Spleen (tissue), 11 donors: Measurements from ENCODE around the gene SEC22C. TPM values are rescaled to one million over a fixed set of nuclear protein-coding genes. Genes with fewer than 3 reads are reported as not detected.
A peak's percentile ranks its signal among the peaks of the same experiment; 100 is the strongest.

Experiments
- DNase-seq: peaks from one replicate; pipeline ENCODE4 v3.0.0-alpha.2; 2020
- H3K27ac ChIP-seq, 8 donors: fragments of 200-600 bp; sonication (generic) in 7 of 8; 1 replicate in 4 of 8; 2 replicates in 4 of 8; pipeline versions ENCODE4 v1.5.0 to v1.8.0; 2016 to 2021; ENCODE audit warnings: inconsistent platforms in 4 of 8, mild to moderate bottlenecking in 4 of 8, moderate library complexity in 1 of 8
- H3K27me3 ChIP-seq, 7 donors: fragments of 200-600 bp; sonication (generic) in 6 of 7; replicated peaks in 1 of 7; 1 replicate in 4 of 7; 2 replicates in 3 of 7; pipeline versions ENCODE4 v1.5.0 to v1.8.0; 2016 to 2021; ENCODE audit warnings: inconsistent platforms in 3 of 7, mild to moderate bottlenecking in 1 of 7
- H3K36me3 ChIP-seq, 6 donors: fragments of 200-600 bp; sonication (generic) in 5 of 6; 1 replicate in 4 of 6; 2 replicates in 2 of 6; pipeline versions ENCODE4 v1.5.0 to v1.8.0; 2016 to 2021; ENCODE audit warnings: inconsistent platforms in 2 of 6
- H3K4me1 ChIP-seq, 6 donors: fragments of 200-600 bp; sonication (generic) in 5 of 6; 1 replicate in 3 of 6; 2 replicates in 3 of 6; pipeline versions ENCODE4 v1.5.0 to v1.8.0; 2016 to 2021; ENCODE audit warnings: inconsistent platforms in 3 of 6
- H3K4me3 ChIP-seq, 8 donors: fragments of 200-600 bp; sonication (generic) in 7 of 8; 1 replicate in 4 of 8; 2 replicates in 4 of 8; pipeline versions ENCODE4 v1.5.0 to v1.8.0; 2016 to 2021; ENCODE audit warnings: inconsistent platforms in 4 of 8, mild to moderate bottlenecking in 4 of 8, moderate library complexity in 2 of 8
- H3K9me3 ChIP-seq, 8 donors: fragments of 200-600 bp; sonication (generic) in 7 of 8; 1 replicate in 4 of 8; 2 replicates in 4 of 8; pipeline versions ENCODE4 v1.5.0 to v1.8.0; 2016 to 2021; ENCODE audit warnings: inconsistent platforms in 4 of 8
- POLR2A ChIP-seq, 3 donors: fragments of 450-650 bp; IDR thresholded peaks; one replicate each; pipeline ENCODE4 v1.5.1; 2017; ENCODE audit warnings: antibody characterized with exemption in 3 of 3, mild to moderate bottlenecking in 1 of 3
- POLR2AphosphoS5 ChIP-seq, 3 donors: sonication (generic); formaldehyde crosslinking; IDR thresholded peaks; one replicate each; pipeline ENCODE4 v1.5.1; 2017; ENCODE audit warnings: antibody characterized with exemption in 3 of 3
- WGBS, 5 donors: extraction: QIAGEN DNeasy Blood & Tissue Kit in 3 of 5; methylation state at CpG; one replicate each; pipeline versions ENCODE4 v1.1.5 to v1.1.7; 2013 to 2018; 5-methylcytosine and 5-hydroxymethylcytosine counted together
- intact Hi-C: fragments of 100-400 bp; cut with DNase I; formaldehyde crosslinking; loops from one replicate; pipeline ENCODE4 v1.15.0; 2023; ENCODE audit warnings: low total_unique reads
- polyA plus RNA-seq, 3 donors: library from polyadenylated mRNA; stranded (reverse); fragments of 200-250 nt; gene quantifications; one replicate each; pipeline ENCODE4 v1.2.1, GENCODE V29; 2013
- total RNA-seq, 7 donors: library from RNA; depleted of rRNA in 3 of 7; stranded (reverse); fragments of >200 nt in 3 of 7; fragmentation: NEBNext Ultra II Directional in 4 of 7; extraction: Animal tissue kit (Norgen Biotek cat#: 25700) in 4 of 7; gene quantifications; one replicate each; pipeline versions ENCODE4 v1.1.0 to v1.2.1, GENCODE V29; 2016 to 2021
- TF ChIP-seq, protein P1 (sequence below), 11 experiments: fragments of 200-600 bp in 7 of 11; fragments of 450-650 bp in 4 of 11; sonication (generic) in 4 of 11; IDR thresholded peaks in 8 of 11; conservative IDR thresholded peaks in 3 of 11; 1 replicate in 7 of 11; 2 replicates in 4 of 11; pipeline versions ENCODE4 v1.4.0 to v1.8.0; 2016 to 2021; ENCODE audit warnings: antibody characterized with exemption in 11 of 11, inconsistent platforms in 4 of 11, mild to moderate bottlenecking in 1 of 11
- donor health status: healthy with polysubstance abuse.
- donor health status: DM: no; HTN: no; CAD: no; lungs with moderate emphysema.
- donor health status: DM: no; HTN: no; CAD: no.
- donor health status: Bipolar disorder and iron deficiency.
- donor health status: healthy.
- donor health status: DM: no; HTN: no; CAD: no.
- donor health status: DM: yes; HTN: yes; CAD: no.

Gene SEC22C
- total and polyA plus RNA-seq, 10 donors: 13.5 to 58.2 (median 37.8) TPM

DNA sequence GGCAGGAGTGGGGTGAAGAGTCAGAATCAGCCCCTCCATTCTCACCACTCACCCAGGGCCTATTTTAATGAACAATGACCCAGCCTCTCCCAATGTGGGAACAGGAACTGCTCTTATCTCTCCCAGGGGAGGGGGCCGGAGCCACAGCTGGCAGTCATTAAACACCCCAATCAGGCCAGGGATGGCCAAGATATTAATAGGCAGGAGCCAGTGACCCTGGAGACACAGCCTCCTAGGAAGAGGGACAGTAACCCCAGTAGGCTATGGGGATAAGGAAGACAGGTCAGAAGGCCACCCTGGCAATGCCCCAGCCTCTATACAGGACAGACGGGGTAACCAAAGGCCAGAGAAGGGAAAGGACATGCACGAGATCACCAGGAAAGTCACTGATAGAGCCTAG, 40.7 kb downstream of the SEC22C start:
- WGBS, 5 donors: 58 to 65% (median 63%) methylated on average over 3 of the region's 3 CpGs
- intact Hi-C loops: no loop called here
- DNase-seq: no peak
- Histone ChIP-seq H3K9me3 (no peaks in the 10 kb centered on the region), H3K27me3 (no peaks in the 10 kb centered on the region), H3K27ac (no peak overlapping the region), H3K4me3 (no peak overlapping the region), H3K36me3 (no peaks in the 10 kb centered on the region), H3K4me1 (peaks cover 0 to 39% (median 0%) of the 10 kb centered on the region in 6 donors)
- TF ChIP-seq POLR2A (IDR thresholded peaks at IDR 0.05) (no peak), POLR2AphosphoS5 (IDR thresholded peaks at IDR 0.05) (no peak)
- TF ChIP-seq, protein P1, sequence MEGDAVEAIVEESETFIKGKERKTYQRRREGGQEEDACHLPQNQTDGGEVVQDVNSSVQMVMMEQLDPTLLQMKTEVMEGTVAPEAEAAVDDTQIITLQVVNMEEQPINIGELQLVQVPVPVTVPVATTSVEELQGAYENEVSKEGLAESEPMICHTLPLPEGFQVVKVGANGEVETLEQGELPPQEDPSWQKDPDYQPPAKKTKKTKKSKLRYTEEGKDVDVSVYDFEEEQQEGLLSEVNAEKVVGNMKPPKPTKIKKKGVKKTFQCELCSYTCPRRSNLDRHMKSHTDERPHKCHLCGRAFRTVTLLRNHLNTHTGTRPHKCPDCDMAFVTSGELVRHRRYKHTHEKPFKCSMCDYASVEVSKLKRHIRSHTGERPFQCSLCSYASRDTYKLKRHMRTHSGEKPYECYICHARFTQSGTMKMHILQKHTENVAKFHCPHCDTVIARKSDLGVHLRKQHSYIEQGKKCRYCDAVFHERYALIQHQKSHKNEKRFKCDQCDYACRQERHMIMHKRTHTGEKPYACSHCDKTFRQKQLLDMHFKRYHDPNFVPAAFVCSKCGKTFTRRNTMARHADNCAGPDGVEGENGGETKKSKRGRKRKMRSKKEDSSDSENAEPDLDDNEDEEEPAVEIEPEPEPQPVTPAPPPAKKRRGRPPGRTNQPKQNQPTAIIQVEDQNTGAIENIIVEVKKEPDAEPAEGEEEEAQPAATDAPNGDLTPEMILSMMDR (IDR thresholded peaks at IDR 0.05 in 8 of 11, conservative IDR thresholded peaks at IDR 0.05 in 3 of 11): no peak

DNA sequence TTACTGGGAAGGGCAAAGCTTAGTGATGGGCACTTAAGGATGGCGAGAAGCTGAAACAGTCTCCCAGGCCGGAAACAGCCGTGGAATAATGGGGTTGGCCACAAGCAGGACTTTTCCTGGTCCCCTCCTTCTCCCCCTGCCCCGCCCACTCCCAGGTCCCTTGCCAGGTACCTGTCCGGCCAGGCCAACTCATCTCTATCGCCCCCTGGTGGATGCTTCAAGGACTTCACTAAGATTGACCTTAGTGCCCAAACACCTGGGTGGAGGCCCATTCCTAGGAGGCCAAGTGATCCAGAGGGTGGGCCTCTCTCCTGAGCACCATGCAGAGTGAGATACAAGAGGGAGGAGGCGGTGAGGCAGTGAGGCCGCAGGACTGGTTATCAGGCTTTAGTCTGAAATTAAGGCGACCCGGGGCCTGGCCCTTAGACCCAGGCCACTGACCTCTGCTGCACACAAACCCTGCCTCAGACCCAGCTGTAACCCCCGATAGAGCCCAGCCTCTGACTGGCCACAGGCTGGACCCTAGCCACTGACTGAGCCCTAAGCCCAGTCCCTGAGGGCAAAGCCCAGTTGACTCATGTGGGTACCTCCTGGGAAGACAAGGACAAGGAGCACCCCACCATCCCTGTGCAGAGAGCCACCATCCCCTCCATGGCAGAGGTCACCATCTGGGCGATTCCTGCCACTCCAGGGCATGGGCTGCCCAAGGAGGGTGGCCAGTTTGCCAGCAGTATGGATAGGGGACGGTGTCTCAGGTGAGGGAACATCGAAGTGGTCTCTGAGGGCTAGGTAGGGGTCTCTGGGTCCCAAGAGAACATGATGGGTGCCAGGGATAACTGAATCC, 41.7 kb downstream of the SEC22C start:
- H3K4me1 ChIP-seq: peaks cover 0 to 35% (median 0%) of the 10 kb centered on the region in 6 donors
- H3K36me3 ChIP-seq: no peaks in the 10 kb centered on the region
- no peaks in the 10 kb centered on the region for H3K27me3 ChIP-seq
- no peak overlapping the region for H3K27ac ChIP-seq
- intact Hi-C loops: no loop called here
- no peaks in the 10 kb centered on the region for H3K9me3 ChIP-seq
- TF ChIP-seq, protein P1 (IDR thresholded peaks at IDR 0.05 in 8 of 11, conservative IDR thresholded peaks at IDR 0.05 in 3 of 11): peak; percentile 47 to 87 (median 75)
- TF ChIP-seq POLR2A (IDR thresholded peaks at IDR 0.05): no peak
- no peak for TF ChIP-seq POLR2AphosphoS5 (IDR thresholded peaks at IDR 0.05)
- H3K4me3 ChIP-seq: no peak overlapping the region
- 45 to 61% (median 54%) methylated on average over 10 to 14 of the region's 14 CpGs for WGBS, 5 donors
- no peak for DNase-seq

DNA sequence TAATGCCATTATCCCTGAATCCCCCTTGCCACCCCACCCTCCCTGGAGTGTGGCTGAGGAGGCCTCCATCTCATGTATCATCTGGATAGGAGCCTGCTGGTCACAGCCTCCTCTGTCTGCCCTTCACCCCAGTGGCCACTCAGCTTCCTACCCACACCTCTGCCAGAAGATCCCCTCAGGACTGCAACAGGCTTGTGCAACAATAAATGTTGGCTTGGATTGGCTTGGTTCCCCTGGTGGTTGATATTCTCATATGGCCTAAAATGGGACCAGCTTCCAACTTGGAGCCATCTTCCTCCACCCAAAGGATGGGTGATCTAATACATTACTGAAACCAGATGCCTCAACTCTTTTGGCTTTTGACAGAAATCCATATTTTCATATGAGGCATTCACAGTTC, 44.4 kb downstream of the SEC22C start:
- Histone ChIP-seq H3K4me3 (no peak overlapping the region), H3K27me3 (no peaks in the 10 kb centered on the region), H3K36me3 (no peaks in the 10 kb centered on the region), H3K9me3 (no peaks in the 10 kb centered on the region), H3K27ac (no peak overlapping the region), H3K4me1 (peaks cover 0 to 45% (median 6%) of the 10 kb centered on the region in 6 donors)
- DNase-seq: peak; percentile 38
- intact Hi-C loops: no loop called here
- TF ChIP-seq, protein P1 (IDR thresholded peaks at IDR 0.05 in 8 of 11, conservative IDR thresholded peaks at IDR 0.05 in 3 of 11): no peak
- TF ChIP-seq POLR2A (IDR thresholded peaks at IDR 0.05) (no peak), POLR2AphosphoS5 (IDR thresholded peaks at IDR 0.05) (no peak)

DNA sequence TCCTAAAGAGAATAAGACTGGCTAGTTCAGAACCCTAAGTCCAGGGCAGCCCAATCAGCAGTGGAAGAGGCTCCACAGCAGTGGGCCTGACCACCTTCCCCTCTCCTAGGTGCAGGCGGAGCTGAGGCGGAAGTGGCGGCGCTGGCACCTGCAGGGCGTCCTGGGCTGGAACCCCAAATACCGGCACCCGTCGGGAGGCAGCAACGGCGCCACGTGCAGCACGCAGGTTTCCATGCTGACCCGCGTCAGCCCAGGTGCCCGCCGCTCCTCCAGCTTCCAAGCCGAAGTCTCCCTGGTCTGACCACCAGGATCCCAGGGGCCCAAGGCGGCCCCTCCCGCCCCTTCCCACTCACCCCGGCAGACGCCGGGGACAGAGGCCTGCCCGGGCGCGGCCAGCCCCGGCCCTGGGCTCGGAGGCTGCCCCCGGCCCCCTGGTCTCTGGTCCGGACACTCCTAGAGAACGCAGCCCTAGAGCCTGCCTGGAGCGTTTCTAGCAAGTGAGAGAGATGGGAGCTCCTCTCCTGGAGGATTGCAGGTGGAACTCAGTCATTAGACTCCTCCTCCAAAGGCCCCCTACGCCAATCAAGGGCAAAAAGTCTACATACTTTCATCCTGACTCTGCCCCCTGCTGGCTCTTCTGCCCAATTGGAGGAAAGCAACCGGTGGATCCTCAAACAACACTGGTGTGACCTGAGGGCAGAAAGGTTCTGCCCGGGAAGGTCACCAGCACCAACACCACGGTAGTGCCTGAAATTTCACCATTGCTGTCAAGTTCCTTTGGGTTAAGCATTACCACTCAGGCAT, 45.6 kb downstream of the SEC22C start:
- intact Hi-C loops: no loop called here
- 83 to 86% (median 84%) methylated on average over 21 to 35 of the region's 35 CpGs for WGBS, 5 donors
- no peak for TF ChIP-seq POLR2AphosphoS5 (IDR thresholded peaks at IDR 0.05)
- TF ChIP-seq POLR2A (IDR thresholded peaks at IDR 0.05): no peak
- TF ChIP-seq, protein P1 (IDR thresholded peaks at IDR 0.05 in 8 of 11, conservative IDR thresholded peaks at IDR 0.05 in 3 of 11): peak in 8 of 11 experiments; percentile 29 to 72 (median 58)
- H3K9me3 ChIP-seq: no peaks in the 10 kb centered on the region
- no peaks in the 10 kb centered on the region for H3K36me3 ChIP-seq
- no peaks in the 10 kb centered on the region for H3K27me3 ChIP-seq
- H3K4me1 ChIP-seq: peaks cover 0 to 52% (median 9%) of the 10 kb centered on the region in 6 donors
- no peak overlapping the region for H3K4me3 ChIP-seq
- no peak overlapping the region for H3K27ac ChIP-seq
- peak; percentile 69 for DNase-seq
